ENCODE data around the gene TNFRSF17.

DNA sequence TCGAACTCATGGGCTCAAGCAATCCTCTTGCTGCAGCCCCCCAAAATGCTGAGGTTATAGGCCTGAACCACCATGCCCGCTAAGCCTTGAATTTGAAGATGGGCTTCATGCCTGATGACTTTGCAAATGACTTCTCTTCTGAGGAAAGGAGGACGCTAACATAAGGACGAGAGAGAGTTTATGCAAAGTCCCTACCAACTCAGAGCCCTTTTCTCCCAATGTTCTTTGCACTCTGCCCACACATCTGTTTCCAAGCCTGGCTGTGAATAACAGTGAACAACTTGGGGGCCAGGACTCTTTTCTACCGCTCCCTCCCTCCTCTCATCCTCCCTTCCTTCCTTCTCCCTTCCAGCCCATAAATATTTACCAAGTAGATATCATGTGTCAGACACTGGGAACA lies 14.6 kb upstream of the TNFRSF17 start:
- TF ChIP-seq NR2C1 (IDR thresholded peaks at IDR 0.05) = no peak
- no peak for TF ChIP-seq NR2C1 (tag; IDR thresholded peaks at IDR 0.05)
- no peak for TF ChIP-seq CBFB (CRISPR knock-in tag; IDR thresholded peaks at IDR 0.05)
- TF ChIP-seq, protein P1, sequence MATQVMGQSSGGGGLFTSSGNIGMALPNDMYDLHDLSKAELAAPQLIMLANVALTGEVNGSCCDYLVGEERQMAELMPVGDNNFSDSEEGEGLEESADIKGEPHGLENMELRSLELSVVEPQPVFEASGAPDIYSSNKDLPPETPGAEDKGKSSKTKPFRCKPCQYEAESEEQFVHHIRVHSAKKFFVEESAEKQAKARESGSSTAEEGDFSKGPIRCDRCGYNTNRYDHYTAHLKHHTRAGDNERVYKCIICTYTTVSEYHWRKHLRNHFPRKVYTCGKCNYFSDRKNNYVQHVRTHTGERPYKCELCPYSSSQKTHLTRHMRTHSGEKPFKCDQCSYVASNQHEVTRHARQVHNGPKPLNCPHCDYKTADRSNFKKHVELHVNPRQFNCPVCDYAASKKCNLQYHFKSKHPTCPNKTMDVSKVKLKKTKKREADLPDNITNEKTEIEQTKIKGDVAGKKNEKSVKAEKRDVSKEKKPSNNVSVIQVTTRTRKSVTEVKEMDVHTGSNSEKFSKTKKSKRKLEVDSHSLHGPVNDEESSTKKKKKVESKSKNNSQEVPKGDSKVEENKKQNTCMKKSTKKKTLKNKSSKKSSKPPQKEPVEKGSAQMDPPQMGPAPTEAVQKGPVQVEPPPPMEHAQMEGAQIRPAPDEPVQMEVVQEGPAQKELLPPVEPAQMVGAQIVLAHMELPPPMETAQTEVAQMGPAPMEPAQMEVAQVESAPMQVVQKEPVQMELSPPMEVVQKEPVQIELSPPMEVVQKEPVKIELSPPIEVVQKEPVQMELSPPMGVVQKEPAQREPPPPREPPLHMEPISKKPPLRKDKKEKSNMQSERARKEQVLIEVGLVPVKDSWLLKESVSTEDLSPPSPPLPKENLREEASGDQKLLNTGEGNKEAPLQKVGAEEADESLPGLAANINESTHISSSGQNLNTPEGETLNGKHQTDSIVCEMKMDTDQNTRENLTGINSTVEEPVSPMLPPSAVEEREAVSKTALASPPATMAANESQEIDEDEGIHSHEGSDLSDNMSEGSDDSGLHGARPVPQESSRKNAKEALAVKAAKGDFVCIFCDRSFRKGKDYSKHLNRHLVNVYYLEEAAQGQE (IDR thresholded peaks at IDR 0.05; ENCODE audit: borderline replicate concordance) = no peak
- TF ChIP-seq, protein P1 (CRISPR knock-in tag; IDR thresholded peaks at IDR 0.05; ENCODE audit: low read depth) = no peak
- no peak for TF ChIP-seq CCNT2 (IDR thresholded peaks at IDR 0.05; ENCODE audit: borderline replicate concordance, extremely low read depth, insufficient read length, low read depth, low read length)
- no peak for TF ChIP-seq BRD4 (IDR thresholded peaks at IDR 0.05)
- TF ChIP-seq ADNP (tag; IDR thresholded peaks at IDR 0.05) = no peak
- no peak for TF ChIP-seq U2AF2 (optimal IDR thresholded peaks at IDR 0.05; ENCODE audit: low read depth, low read length)
- TF ChIP-seq, protein P2, sequence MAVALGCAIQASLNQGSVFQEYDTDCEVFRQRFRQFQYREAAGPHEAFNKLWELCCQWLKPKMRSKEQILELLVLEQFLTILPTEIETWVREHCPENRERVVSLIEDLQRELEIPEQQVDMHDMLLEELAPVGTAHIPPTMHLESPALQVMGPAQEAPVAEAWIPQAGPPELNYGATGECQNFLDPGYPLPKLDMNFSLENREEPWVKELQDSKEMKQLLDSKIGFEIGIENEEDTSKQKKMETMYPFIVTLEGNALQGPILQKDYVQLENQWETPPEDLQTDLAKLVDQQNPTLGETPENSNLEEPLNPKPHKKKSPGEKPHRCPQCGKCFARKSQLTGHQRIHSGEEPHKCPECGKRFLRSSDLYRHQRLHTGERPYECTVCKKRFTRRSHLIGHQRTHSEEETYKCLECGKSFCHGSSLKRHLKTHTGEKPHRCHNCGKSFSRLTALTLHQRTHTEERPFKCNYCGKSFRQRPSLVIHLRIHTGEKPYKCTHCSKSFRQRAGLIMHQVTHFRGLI (CRISPR knock-in tag; IDR thresholded peaks at IDR 0.05) = no peak
- no peak for TF ChIP-seq POLR3A (IDR thresholded peaks at IDR 0.05; ENCODE audit: borderline replicate concordance, extremely low read depth, insufficient read depth, insufficient read length)
- TF ChIP-seq FIP1L1 (IDR thresholded peaks at IDR 0.05; ENCODE audit: low read depth, low read length, poor library complexity, severe bottlenecking) = no peak
- TF ChIP-seq, protein P3, sequence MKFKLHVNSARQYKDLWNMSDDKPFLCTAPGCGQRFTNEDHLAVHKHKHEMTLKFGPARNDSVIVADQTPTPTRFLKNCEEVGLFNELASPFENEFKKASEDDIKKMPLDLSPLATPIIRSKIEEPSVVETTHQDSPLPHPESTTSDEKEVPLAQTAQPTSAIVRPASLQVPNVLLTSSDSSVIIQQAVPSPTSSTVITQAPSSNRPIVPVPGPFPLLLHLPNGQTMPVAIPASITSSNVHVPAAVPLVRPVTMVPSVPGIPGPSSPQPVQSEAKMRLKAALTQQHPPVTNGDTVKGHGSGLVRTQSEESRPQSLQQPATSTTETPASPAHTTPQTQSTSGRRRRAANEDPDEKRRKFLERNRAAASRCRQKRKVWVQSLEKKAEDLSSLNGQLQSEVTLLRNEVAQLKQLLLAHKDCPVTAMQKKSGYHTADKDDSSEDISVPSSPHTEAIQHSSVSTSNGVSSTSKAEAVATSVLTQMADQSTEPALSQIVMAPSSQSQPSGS (CRISPR knock-in tag; IDR thresholded peaks at IDR 0.05) = no peak
- no peak for TF ChIP-seq SIX5 (IDR thresholded peaks at IDR 0.05; ENCODE audit: borderline replicate concordance in 1 of 2, insufficient read depth in 1 of 2, low read depth in 1 of 2, low read length in 2 of 2)

All from K562 (cell line).